MCF 10A (cell line): ENCODE data around the gene CEP63. TPM values are rescaled to one million over a fixed set of nuclear protein-coding genes. Genes with fewer than 3 reads are reported as not detected.
"Not testable (repeated sequence)": the region's sequence is repeated elsewhere in the genome, so short reads cannot be mapped to it uniquely, and the experiment has no call there.

Experiments used
- BruUV-seq: library from RNA; stranded (reverse); fragments of 400-500 nt; replicated peaks from 2 replicates; lab custom pipeline; 2021; lab: Mats Ljungman, UMichigan
- CTCF ChIA-PET: fragments of 300-600 bp; sonication (Branson Sonifier 250); formaldehyde crosslinking; extraction: SDS; loops from one replicate; lab custom pipeline; 2021; ENCODE audit warnings: antibody characterized with exemption, inconsistent platforms; lab: Yijun Ruan, JAX
- POLR2A ChIA-PET: fragments of 300-600, 350-650 bp; sonication (Branson Sonifier 250); formaldehyde crosslinking; extraction: SDS; loops from one replicate; lab custom pipeline; 2020; ENCODE audit warnings: antibody characterized with exemption, inconsistent platforms; lab: Yijun Ruan, JAX
- DNase-seq: peaks from one replicate; pipeline ENCODE4 v3.0.0-alpha.2; 2018; ENCODE audit not compliant: unreplicated experiment
- H3K27ac Mint-ChIP-seq: one replicate; pipeline ENCODE4 v1.8.0; 2022; ENCODE audit warnings: mild to moderate bottlenecking, low read depth, mixed read lengths; ENCODE audit not compliant: unreplicated experiment
- H3K27me3 Mint-ChIP-seq: one replicate; pipeline ENCODE4 v1.8.0; 2022; ENCODE audit warnings: mixed read lengths; ENCODE audit not compliant: insufficient read depth, unreplicated experiment
- H3K36me3 Mint-ChIP-seq: one replicate; pipeline ENCODE4 v1.8.0; 2022; ENCODE audit warnings: mild to moderate bottlenecking, moderate library complexity, mixed read lengths; ENCODE audit not compliant: insufficient read depth, unreplicated experiment
- H3K4me1 Mint-ChIP-seq: one replicate; pipeline ENCODE4 v1.8.0; 2022; ENCODE audit warnings: mixed read lengths; ENCODE audit not compliant: insufficient read depth, unreplicated experiment
- H3K4me3 Mint-ChIP-seq: one replicate; pipeline ENCODE4 v1.8.0; 2022; ENCODE audit warnings: mild to moderate bottlenecking, moderate library complexity, mixed read lengths; ENCODE audit not compliant: unreplicated experiment
- H3K9me3 Mint-ChIP-seq: one replicate; pipeline ENCODE4 v1.8.0; 2022; ENCODE audit warnings: mixed read lengths; ENCODE audit not compliant: unreplicated experiment
- intact Hi-C: fragments of 100-400 bp; cut with micrococcal nuclease; formaldehyde crosslinking; loops from 2 replicates; pipeline ENCODE4 v1.14.1; 2022
- total RNA-seq: library from RNA; stranded (reverse); gene quantifications from 2 replicates; pipeline ENCODE4 v1.2.3, GENCODE V29; 2022
- TF ChIP-seq, protein P1 (sequence below): fragments of 200-600 bp; IDR thresholded peaks from one replicate; pipeline ENCODE4 v1.8.0; 2022; ENCODE audit warnings: antibody characterized with exemption, mild to moderate bottlenecking; ENCODE audit not compliant: unreplicated experiment

The CEP63 gene
- total RNA-seq, 1 experiment from 2014 or later = 40.0 TPM

GRCh38 chr3:134579141-134579665, 93.3 kb downstream of the CEP63 start:
- Mint-ChIP-seq H3K4me1 (no peaks in the 10 kb centered on the region), H3K27ac (no peak overlapping the region)

GRCh38 chr3:134590766-134591165, 104.9 kb downstream of the CEP63 start:
- ChIA-PET CTCF (interaction anchor here (0.7 to 3.9 kb wide), 3 partner anchors 10 to 1314 kb away, joined by 3 to 20 read pairs (median 3); partner anchors contain the start of gene EPHB1), POLR2A (no interaction called here)
- peaks cover 6% of the 10 kb centered on the region for H3K36me3 Mint-ChIP-seq
- no peaks in the 10 kb centered on the region for H3K9me3 Mint-ChIP-seq
- no peaks in the 10 kb centered on the region for H3K4me1 Mint-ChIP-seq
- intact Hi-C loops = no loop called here
- TF ChIP-seq, protein P1, sequence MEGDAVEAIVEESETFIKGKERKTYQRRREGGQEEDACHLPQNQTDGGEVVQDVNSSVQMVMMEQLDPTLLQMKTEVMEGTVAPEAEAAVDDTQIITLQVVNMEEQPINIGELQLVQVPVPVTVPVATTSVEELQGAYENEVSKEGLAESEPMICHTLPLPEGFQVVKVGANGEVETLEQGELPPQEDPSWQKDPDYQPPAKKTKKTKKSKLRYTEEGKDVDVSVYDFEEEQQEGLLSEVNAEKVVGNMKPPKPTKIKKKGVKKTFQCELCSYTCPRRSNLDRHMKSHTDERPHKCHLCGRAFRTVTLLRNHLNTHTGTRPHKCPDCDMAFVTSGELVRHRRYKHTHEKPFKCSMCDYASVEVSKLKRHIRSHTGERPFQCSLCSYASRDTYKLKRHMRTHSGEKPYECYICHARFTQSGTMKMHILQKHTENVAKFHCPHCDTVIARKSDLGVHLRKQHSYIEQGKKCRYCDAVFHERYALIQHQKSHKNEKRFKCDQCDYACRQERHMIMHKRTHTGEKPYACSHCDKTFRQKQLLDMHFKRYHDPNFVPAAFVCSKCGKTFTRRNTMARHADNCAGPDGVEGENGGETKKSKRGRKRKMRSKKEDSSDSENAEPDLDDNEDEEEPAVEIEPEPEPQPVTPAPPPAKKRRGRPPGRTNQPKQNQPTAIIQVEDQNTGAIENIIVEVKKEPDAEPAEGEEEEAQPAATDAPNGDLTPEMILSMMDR = no peak
- peaks cover under 1% of the 10 kb centered on the region for H3K27me3 Mint-ChIP-seq
- H3K4me3 Mint-ChIP-seq = no peak overlapping the region
- H3K27ac Mint-ChIP-seq = no peak overlapping the region
- no TSS peak for BruUV-seq
- no peak for DNase-seq

More at GRCh38 chr3:134579141-134579665, 93.3 kb downstream of the CEP63 start:
- no peaks in the 10 kb centered on the region for H3K36me3 Mint-ChIP-seq
- TF ChIP-seq, protein P1 = no peak
- ChIA-PET POLR2A (no interaction called here), CTCF (interaction anchor here (0.5 to 1.2 kb wide), 2 partner anchors 22 to 569 kb away, joined by 3 to 4 read pairs; no protein-coding TSS in a partner anchor)
- peaks cover 6% of the 10 kb centered on the region for H3K9me3 Mint-ChIP-seq
- no peak overlapping the region for H3K4me3 Mint-ChIP-seq
- DNase-seq = no peak
- no TSS peak for BruUV-seq
- no peaks in the 10 kb centered on the region for H3K27me3 Mint-ChIP-seq
- intact Hi-C loops = no loop called here

- Mint-ChIP-seq H3K9me3 (no peaks in the 10 kb centered on the region), H3K4me3 (no peak overlapping the region), H3K36me3 (peaks cover 6% of the 10 kb centered on the region), H3K27me3 (no peaks in the 10 kb centered on the region), H3K4me1 (peaks cover 10% of the 10 kb centered on the region), H3K27ac (no peak overlapping the region)
- TF ChIP-seq, protein P1 = no peak
- no TSS peak for BruUV-seq
- ChIA-PET POLR2A (no interaction called here), CTCF (interaction anchor here (0.7 to 2.6 kb wide), 3 partner anchors 9 to 935 kb away, joined by 3 to 9 read pairs (median 5); no protein-coding TSS in a partner anchor)
- intact Hi-C loops = no loop called here
- DNase-seq = no peak
These were observed 106.9 kb downstream of the CEP63 start for GRCh38 chr3:134592806-134593205.

DNA sequence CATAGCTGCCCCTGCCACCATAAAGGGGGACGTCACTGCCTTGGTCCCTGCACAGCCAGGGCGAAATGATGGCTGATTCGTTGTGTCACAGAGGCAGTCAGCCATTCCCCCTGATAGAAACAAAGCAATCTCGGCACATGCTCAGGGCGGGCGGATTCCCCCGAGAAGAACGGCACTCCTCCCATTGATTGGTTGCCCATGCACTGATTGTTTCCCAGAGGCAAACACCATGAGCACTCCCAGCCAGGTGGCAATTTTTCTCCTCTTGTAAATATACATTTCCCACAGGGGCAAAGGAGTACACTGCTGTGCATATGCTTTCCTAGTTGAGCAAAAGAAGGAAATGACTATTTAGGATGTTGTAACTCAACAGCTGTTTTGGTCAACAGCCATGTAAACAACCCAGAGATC, 108.5 kb downstream of the CEP63 start:
- Mint-ChIP-seq H3K4me3 (no peak overlapping the region), H3K27ac (no peak overlapping the region), H3K36me3 (peaks cover 6% of the 10 kb centered on the region), H3K27me3 (no peaks in the 10 kb centered on the region), H3K4me1 (peaks cover 10% of the 10 kb centered on the region), H3K9me3 (no peaks in the 10 kb centered on the region)
- BruUV-seq = no TSS peak
- POLR2A ChIA-PET = no interaction called here
- DNase-seq = no peak
- TF ChIP-seq, protein P1 = no peak
- CTCF ChIA-PET = interaction anchor here (1.5 to 2.6 kb wide), 2 partner anchors 9 to 160 kb away, joined by 6 to 9 read pairs; no protein-coding TSS in a partner anchor
- intact Hi-C loops = no loop called here

GRCh38 chr3:134594986-134595385, 109.1 kb downstream of the CEP63 start:
- H3K4me1 Mint-ChIP-seq, H3K4me3 Mint-ChIP-seq, H3K36me3 Mint-ChIP-seq, H3K27me3 Mint-ChIP-seq, BruUV-seq, DNase-seq, H3K9me3 Mint-ChIP-seq, H3K27ac Mint-ChIP-seq, POLR2A ChIA-PET: not testable (repeated sequence)
- CTCF ChIA-PET = interaction anchor here (1.5 to 2.6 kb wide), 2 partner anchors 8 to 160 kb away, joined by 6 to 9 read pairs; no protein-coding TSS in a partner anchor
- intact Hi-C loops = loop anchor here (5.0 kb wide), 1 partner anchor 202 kb away; the partner anchor contains the start of gene EPHB1
